Measurements from ENCODE around the gene BOD1.

The BOD1 gene

DNA sequence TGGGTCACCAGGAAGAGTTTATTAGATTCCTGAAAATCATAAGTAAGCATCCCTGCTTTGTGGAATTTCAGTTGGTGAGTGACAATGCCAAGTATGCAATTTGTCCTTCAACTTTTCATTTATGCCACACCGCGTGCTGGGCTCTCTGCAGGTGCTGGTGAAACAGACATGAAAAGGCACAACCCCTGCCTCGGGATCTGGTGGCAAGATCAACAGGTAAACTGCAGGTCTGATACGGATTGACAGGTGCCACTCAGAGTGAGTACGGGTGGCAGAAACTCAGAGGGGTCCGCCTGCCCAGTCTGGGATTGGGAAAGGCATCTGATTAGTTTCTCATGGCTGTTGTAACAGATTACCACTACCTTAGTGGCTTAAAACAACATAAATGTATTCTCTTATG, 40.5 kb downstream of the BOD1 start:
- no peak for DNase-seq

DNA sequence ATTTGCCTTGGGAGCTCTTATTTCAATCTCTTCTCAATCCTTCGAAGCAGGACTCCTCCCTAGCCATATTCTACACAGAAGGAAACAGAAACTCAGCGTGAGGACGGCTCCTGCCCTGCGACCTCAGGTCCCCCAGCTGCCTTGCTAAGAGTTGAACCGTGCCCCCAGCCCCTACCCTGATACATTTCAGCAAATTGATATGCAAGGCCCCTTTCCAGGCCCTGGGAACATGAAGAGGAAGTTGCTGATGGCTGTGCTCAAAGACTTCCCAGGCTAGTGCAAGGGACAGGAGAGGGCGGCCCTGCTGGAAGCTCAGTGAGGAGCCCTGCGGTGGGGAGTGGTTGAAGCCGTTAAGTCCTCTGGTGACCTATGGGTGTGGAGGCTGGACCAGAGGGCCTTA, 41.5 kb downstream of the BOD1 start:
- DNase-seq, result no peak

DNA sequence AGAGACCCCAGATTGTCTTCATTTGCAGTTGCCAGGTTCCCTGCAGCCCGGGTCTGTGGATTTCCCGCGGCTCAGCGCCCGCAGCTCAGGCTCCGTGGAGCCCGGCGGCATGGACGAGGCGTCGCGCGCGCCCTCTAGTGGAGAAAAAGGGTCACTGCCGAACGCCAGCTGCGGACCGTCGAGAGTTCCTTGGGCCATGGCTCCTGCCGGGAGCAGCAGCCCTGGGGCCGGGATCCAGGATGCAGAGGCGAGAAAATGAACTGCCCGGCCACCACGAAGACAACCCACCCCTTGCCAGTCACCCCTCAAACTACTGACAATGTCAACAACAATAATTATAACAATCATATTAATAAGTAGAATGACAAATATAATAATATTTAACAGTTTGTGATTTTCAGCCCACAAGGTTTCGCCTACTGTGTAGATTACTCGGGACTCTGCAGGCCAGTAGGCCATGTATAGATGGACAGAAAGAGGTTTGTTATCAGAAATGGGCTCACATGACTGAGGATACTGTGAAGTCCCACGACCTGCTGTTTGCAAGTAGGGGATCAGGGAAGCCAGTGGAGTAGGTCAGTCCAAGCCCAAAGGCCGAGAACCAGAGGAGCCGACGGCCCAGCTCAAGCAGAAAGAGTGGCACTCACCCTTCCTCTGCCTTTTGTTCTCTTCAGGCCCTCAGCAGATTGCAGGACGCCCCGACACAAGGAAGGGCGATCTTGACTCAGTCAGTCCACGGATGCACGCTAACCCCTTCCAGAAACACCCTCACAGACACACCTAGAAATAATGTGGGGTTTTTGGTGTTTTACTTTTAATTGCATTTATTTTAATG, 43.1 kb downstream of the BOD1 start:
- DNase-seq, result peak; percentile 33

DNA sequence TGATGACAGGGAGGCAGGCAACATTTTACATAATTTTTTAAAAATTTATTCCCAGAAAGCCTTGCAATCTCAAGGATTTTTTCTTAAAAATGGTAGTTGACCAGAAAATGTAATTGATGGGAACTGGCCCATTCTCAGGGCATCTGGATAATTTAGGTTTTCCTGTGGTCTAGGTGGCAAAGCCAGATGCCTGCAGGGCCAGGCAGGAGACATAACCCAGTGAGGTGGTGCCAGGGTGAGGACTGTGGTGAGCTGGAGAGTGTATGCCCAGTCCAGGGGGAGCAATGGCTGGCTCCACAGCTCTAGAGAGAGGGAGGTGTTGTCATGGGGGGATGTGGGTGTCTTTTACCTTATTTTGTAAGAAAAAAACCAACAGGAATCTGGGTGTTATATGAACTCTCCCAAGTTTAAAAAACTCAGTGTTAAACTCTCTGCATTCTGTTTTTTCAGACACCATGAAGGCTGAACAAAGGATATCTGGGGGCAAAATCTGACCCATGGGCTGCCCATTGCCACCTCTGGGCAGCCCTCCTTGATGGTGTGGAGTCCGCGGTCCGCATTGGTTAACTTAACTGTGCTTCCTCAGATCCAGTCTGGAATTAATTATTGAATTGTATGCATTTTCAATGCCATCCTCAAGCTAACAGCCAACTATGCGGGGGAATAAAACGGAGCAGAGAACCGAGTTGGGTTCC, 43.9 kb downstream of the BOD1 start:
- no peak for DNase-seq

DNA sequence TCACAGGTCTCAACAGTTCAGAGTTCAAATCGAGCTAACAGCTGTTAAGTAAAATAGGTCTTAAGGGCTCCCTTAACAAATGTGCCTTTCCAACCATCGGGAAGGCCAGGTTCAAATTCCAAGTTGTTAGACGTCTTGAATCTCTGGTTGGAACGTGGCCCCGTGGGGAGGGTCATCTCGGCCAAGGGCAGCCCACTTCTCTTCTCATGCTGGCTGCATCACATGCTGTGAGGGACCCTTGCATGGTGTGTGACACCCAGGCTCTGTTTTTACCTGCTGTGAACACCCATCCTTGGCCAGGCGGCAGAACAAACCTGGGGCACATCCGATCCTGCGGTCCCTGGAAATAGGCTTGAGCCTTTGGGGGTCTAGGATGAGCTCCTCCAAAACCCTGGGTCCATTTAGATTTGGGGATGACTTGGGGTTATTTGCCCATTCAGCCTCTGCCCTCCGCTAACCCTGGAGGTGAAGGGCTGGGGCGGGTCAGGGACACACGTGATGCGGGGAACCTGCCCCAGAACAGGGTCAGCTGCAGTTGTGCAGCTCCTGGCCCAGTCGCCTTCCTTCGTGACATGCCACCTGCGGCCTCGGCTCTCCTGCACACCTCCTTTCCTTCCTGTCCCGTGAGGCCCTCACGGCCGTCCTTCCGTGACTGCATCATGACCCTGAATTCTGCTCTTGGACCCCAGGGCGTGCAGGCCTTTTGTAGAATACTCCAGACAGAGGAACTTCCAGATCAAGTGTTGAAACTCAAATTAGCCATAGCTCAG, 45.9 kb downstream of the BOD1 start:
- no peak for DNase-seq

DNA sequence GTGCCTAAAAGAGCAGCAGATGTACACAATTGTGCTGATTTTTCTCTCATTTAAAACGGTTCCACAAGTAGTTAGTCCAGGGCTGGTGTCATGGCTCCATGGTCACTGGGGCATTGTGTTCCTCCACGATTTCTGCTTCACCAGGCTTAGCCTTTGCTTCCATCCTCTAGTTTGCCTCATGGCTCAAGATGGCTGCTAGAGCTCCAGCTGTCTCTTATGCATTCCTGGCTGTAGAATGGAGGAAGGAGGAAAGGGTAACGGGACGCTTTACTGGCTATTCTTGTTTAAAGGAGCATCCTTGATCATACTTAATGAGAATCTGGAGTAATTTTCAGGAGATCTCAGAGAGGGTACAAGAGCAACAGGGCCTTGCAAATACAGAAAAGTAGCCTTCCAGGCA, 47.7 kb downstream of the BOD1 start:
- no peak for DNase-seq

DNA sequence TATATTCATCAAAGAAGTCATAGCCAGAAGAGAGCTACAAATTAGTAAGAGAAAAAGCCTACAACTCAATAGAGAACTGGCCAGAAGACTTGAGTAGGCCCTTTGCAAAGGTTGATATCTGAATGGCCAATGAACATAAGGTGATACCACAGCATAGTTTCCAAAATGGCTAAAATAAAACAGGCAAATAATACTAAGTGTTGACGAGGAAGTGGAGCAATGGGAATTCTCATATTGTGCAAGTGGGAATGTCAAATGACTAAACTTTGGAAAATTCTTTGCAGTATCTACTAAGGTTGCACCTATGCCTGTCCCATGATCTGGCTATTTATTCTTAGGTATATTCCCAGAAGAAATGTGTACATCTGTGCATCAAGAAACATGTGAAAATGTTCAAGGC, 48.3 kb downstream of the BOD1 start:
- DNase-seq, result no peak

DNA sequence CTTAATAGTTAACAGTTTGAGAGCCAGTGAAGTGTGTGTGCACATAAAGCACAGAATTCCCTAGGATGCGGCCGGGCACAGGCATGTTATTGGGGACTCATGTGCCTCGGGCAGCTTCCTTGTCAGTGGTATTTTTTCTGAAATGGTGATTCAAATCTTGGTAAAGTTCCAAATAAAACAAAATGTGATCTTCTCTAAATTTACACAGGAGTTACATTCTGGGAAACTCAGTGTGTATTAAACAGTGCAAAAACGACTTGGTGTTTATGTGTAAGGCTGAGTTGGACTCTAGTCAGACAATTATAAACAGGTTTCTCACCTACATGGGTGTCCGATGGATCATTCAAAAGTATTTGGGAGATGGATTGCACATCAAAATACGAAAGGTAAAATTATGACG, 48.9 kb downstream of the BOD1 start:
- no peak for DNase-seq

DNA sequence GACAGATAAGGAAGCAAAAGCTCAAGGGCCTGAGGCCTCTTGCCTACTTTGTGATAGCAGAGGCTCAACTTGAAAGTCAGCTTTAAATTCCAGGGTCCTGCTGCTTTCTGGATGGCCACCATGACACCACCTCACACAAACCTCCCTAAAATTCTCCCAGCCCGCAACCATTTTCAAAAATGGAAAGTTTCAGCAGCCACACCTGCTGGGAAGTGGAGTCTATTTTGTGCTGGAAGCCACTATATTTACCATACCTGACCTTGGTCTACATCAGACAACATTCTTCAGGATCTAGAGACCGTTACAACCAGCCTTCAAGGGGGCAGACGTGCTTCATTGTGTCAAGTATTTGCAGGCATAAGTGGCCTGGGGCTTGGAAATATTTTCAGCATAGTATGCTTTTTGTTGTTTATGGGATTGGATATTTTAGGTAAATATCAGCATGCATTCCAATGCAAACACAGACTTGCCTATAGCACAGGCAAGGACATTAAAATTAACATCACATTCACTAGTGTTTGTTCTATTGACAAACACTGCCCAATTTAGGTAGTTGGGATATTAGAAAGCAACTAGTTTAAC, 50.9 kb downstream of the BOD1 start:
- no peak for DNase-seq

DNA sequence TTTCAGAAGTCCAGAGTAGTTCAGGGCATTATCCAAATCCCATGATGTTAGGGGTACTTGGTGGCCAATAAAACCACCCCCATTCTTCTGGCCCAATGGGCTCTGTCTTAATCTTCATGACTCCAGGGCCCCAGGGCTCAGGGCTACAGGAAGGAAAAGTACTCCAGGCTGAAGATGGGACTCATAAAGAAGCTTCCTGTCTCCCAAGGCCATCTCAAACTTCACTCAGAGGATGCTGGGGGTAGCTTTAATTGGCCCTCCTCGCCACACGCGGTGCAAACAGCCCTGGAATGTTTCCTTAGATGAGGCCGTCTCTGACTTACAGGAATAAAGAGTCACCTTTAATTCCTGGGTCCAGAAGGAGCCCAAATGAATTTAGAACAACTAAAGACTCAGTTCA, 52.3 kb downstream of the BOD1 start:
- DNase-seq, result no peak

DNA sequence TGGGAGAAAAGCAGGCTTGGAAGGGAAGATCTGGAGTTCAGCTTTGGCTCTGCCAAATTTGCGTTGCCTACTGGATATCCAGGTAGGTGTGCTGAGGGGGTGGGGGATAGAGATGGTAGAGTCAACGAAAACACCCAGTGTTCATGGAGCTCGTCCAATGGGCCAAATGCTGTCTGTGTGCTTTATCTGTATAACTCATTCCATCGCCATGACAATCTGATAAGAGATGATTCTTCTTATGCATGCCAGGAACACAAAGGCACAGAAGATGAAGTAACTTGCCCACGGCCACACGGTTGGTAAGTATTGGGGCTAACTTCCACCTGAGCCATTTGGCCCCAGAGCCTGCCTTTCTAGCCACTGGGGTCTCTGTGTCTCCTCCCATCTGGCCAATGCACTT, 53.2 kb downstream of the BOD1 start:
- DNase-seq, result no peak

DNA sequence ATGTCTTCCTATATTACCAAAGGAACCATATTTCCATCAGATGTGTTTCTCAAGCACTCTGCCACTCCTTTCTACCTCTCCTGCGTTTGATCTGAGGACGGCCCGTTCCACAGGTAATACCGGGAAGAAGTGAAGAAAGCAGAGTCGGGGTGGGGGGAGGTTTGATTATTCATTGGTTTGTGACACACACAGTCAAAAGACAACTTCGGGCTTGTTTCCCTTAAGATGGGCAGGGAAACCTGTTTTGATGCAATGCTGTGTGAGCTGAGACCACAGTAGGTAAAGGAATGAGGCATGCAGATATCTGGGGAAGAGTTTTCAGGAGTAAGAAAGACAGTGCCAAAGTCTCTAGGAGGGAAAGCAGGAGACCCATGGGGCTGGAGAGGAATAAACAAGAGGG, 54.0 kb downstream of the BOD1 start:
- no peak for DNase-seq

Data from stimulated activated naive CD4-positive, alpha-beta T cell treated with Interleukin-2 at 50 U/mL for 16 hours (primary cell).